Astrocyte (in vitro differentiated cells and primary cell): ENCODE data around the gene SUSD4. TPM values are rescaled to one million over a fixed set of nuclear protein-coding genes. Genes with fewer than 3 reads are reported as not detected.

ENCODE experiments used
- DNase-seq: peaks from one replicate; pipeline ENCODE4 v3.0.0-alpha.2; 2010; ENCODE audit warnings: low read depth
- FAIRE-seq: peaks from 2 replicates; lab custom pipeline; 2011; peaks lifted over from hg19 to GRCh38; lab: Jason Lieb, UNC
- H2AFZ ChIP-seq: 2 replicates; pipeline ENCODE4 v1.6.0; 2012; ENCODE audit warnings: low read depth, low read length, inconsistent platforms
- H3K27ac ChIP-seq: 2 replicates; pipeline ENCODE4 v1.5.1; 2011; ENCODE audit warnings: low read depth, low read length, inconsistent platforms
- H3K27me3 ChIP-seq: 2 replicates; pipeline ENCODE4 v1.6.0; 2011; ENCODE audit warnings: low read length, inconsistent platforms; ENCODE audit not compliant: insufficient read depth
- H3K36me3 ChIP-seq: 2 replicates; pipeline ENCODE4 v1.5.1; 2011; ENCODE audit warnings: low read length, inconsistent platforms; ENCODE audit not compliant: insufficient read depth
- H3K4me1 ChIP-seq: 2 replicates; pipeline ENCODE4 v1.5.1; 2011; ENCODE audit warnings: low read length, inconsistent platforms; ENCODE audit not compliant: insufficient read depth
- H3K4me2 ChIP-seq: 2 replicates; pipeline ENCODE4 v1.6.0; 2012; ENCODE audit warnings: low read length, inconsistent platforms
- H3K4me3 ChIP-seq: 2 replicates; pipeline ENCODE4 v1.5.1; 2011; ENCODE audit warnings: low read depth, mild to moderate bottlenecking, low read length, inconsistent platforms; ENCODE audit not compliant: insufficient read depth
- H3K79me2 ChIP-seq: 2 replicates; pipeline ENCODE4 v1.6.0; 2012; ENCODE audit warnings: mild to moderate bottlenecking, low read length, inconsistent platforms; ENCODE audit not compliant: insufficient read depth
- H3K9ac ChIP-seq: 2 replicates; pipeline ENCODE4 v1.6.0; 2012; ENCODE audit warnings: mild to moderate bottlenecking, low read length, inconsistent platforms
- H3K9me3 ChIP-seq: 2 replicates; pipeline ENCODE4 v1.5.1; 2012; ENCODE audit warnings: low read depth, mild to moderate bottlenecking, low read length, inconsistent platforms; ENCODE audit not compliant: insufficient read depth
- H4K20me1 ChIP-seq: 2 replicates; pipeline ENCODE4 v1.6.0; 2012; ENCODE audit warnings: low read length, inconsistent platforms; ENCODE audit not compliant: insufficient read depth
- H3K27ac Mint-ChIP-seq: one replicate; pipeline ENCODE4 v1.8.0; 2021; ENCODE audit warnings: mild to moderate bottlenecking, mixed read lengths; ENCODE audit not compliant: unreplicated experiment
- H3K27me3 Mint-ChIP-seq: one replicate; pipeline ENCODE4 v1.8.0; 2021; ENCODE audit warnings: low read depth, mixed read lengths; ENCODE audit not compliant: unreplicated experiment
- H3K36me3 Mint-ChIP-seq: one replicate; pipeline ENCODE4 v1.8.0; 2021; ENCODE audit warnings: low read depth, mixed read lengths; ENCODE audit not compliant: unreplicated experiment
- H3K4me1 Mint-ChIP-seq: one replicate; pipeline ENCODE4 v1.8.0; 2021; ENCODE audit warnings: low read depth, mixed read lengths; ENCODE audit not compliant: unreplicated experiment
- H3K4me3 Mint-ChIP-seq: one replicate; pipeline ENCODE4 v1.8.0; 2021; ENCODE audit warnings: mild to moderate bottlenecking, moderate library complexity, mixed read lengths; ENCODE audit not compliant: unreplicated experiment
- H3K9me3 Mint-ChIP-seq: one replicate; pipeline ENCODE4 v1.8.0; 2021; ENCODE audit warnings: mild to moderate bottlenecking, mixed read lengths; ENCODE audit not compliant: unreplicated experiment
- EZH2 ChIP-seq: IDR thresholded peaks from 2 replicates; pipeline ENCODE4 v1.6.1; 2012; ENCODE audit warnings: mild to moderate bottlenecking, low read length, inconsistent platforms; ENCODE audit not compliant: insufficient read depth
- total RNA-seq: library from RNA; stranded (reverse); gene quantifications from 2 replicates; pipeline ENCODE4 v1.2.1, GENCODE V29; 2021
- TF ChIP-seq, protein P1 (sequence below): IDR thresholded peaks from 2 replicates; pipeline ENCODE4 v1.5.1; 2011; ENCODE audit warnings: low read depth, mild to moderate bottlenecking, inconsistent platforms, low read length, moderate library complexity; ENCODE audit not compliant: insufficient read depth

Gene SUSD4
- total RNA-seq, 1 donor from 2014 or later: 9.2 TPM

DNA sequence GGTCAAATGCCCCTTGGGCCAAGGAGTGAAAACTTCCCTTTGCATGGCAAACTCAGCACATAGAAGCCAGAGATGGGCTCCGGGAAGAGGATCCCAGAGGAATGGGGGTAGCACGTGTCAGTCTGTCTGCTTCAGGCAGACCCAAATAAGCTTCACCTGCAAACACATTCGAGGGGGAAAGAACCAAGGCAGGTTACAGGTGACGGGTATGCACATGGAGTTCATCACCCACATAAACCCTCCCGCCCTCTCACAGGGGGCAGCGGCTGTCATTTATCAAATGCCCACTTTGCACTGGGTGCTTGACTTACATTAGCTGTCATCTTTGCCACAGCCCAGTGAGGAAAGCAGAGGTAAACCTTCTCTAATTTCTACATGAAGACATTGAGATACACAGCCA, 147.9 kb downstream of the SUSD4 start:
- FAIRE-seq (no peak), DNase-seq (no peak)
- Mint-ChIP-seq H3K4me1 (peaks cover 15% of the 10 kb centered on the region), H3K27me3 (peaks cover 12% of the 10 kb centered on the region), H3K9me3 (peaks cover 20% of the 10 kb centered on the region), H3K36me3 (peaks cover 27% of the 10 kb centered on the region), H3K4me3 (no peak overlapping the region), H3K27ac (no peak overlapping the region)
- no peak overlapping the region for H3K4me2 ChIP-seq
- H3K4me3 ChIP-seq: no peak overlapping the region
- no peak overlapping the region for H2AFZ ChIP-seq
- no peaks in the 10 kb centered on the region for H4K20me1 ChIP-seq
- TF ChIP-seq, protein P1, sequence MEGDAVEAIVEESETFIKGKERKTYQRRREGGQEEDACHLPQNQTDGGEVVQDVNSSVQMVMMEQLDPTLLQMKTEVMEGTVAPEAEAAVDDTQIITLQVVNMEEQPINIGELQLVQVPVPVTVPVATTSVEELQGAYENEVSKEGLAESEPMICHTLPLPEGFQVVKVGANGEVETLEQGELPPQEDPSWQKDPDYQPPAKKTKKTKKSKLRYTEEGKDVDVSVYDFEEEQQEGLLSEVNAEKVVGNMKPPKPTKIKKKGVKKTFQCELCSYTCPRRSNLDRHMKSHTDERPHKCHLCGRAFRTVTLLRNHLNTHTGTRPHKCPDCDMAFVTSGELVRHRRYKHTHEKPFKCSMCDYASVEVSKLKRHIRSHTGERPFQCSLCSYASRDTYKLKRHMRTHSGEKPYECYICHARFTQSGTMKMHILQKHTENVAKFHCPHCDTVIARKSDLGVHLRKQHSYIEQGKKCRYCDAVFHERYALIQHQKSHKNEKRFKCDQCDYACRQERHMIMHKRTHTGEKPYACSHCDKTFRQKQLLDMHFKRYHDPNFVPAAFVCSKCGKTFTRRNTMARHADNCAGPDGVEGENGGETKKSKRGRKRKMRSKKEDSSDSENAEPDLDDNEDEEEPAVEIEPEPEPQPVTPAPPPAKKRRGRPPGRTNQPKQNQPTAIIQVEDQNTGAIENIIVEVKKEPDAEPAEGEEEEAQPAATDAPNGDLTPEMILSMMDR: no peak
- no peak for TF ChIP-seq EZH2
- no peaks in the 10 kb centered on the region for H3K9me3 ChIP-seq
- no peaks in the 10 kb centered on the region for H3K4me1 ChIP-seq
- no peaks in the 10 kb centered on the region for H3K36me3 ChIP-seq
- H3K27me3 ChIP-seq: no peaks in the 10 kb centered on the region
- no peak overlapping the region for H3K27ac ChIP-seq
- H3K9ac ChIP-seq: no peak overlapping the region
- no peaks in the 10 kb centered on the region for H3K79me2 ChIP-seq

DNA sequence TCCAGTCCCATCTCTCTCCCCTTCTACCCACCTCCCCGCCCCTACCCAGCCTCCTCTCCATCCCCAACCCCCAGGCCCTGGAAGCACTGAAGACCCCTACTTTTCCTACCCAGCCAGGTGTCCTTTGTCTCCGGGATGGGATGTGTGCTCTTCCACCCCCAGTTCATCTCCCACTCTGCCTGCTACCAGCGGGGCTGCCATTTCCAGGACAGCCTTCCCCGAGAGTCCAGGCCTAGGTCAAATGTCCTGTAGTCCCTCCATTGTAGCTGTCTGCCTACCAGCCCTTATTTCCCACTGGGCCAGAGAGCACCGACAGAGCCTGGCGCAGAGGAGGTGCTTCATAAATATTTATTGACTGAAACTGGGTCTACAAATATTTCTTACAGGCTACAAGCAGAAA, 148.9 kb downstream of the SUSD4 start:
- Mint-ChIP-seq H3K27me3 (peaks cover 6% of the 10 kb centered on the region), H3K36me3 (peaks cover 16% of the 10 kb centered on the region), H3K4me3 (no peak overlapping the region), H3K27ac (no peak overlapping the region), H3K9me3 (peaks cover 14% of the 10 kb centered on the region), H3K4me1 (peaks cover 24% of the 10 kb centered on the region)
- no peak overlapping the region for H2AFZ ChIP-seq
- no peak overlapping the region for H3K9ac ChIP-seq
- H3K27me3 ChIP-seq: no peaks in the 10 kb centered on the region
- H3K27ac ChIP-seq: no peak overlapping the region
- no peak overlapping the region for H3K4me3 ChIP-seq
- H3K4me1 ChIP-seq: no peaks in the 10 kb centered on the region
- no peaks in the 10 kb centered on the region for H3K36me3 ChIP-seq
- H3K79me2 ChIP-seq: no peaks in the 10 kb centered on the region
- DNase-seq: no peak
- no peaks in the 10 kb centered on the region for H4K20me1 ChIP-seq
- H3K4me2 ChIP-seq: no peak overlapping the region
- TF ChIP-seq, protein P1: no peak
- no peak for TF ChIP-seq EZH2
- no peak for FAIRE-seq
- no peaks in the 10 kb centered on the region for H3K9me3 ChIP-seq

DNA sequence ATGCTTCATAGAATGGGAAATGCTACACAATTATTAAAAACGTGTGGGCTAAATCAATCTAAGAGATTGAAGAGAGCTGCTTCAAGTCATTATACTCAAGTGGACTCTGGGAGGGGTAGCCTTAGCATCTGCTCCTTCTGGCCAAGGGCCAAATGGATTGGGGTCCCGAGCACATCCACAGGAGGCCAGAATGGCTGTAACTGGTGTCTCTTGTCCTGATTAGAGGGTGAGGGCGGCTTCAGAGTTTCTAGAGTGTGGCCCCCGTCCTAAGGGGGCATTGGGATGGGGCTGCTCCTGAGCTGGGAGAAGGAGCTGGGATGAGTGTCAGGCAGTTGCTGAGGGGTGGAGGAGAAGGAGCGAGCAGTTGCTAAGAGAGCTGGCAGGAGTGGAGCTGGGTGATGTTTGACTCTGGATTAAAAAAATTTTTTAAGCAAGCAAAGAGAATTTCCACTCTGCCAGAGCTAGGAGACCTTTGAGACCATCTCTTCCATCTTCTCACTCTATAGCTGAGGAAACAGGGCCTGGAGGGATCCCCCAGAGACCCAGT, 149.6 kb downstream of the SUSD4 start:
- Histone ChIP-seq H3K4me2 (no peak overlapping the region), H3K27me3 (no peaks in the 10 kb centered on the region), H3K27ac (no peak overlapping the region), H3K79me2 (no peaks in the 10 kb centered on the region), H3K9me3 (no peaks in the 10 kb centered on the region), H3K4me1 (no peaks in the 10 kb centered on the region), H2AFZ (no peak overlapping the region), H3K36me3 (no peaks in the 10 kb centered on the region), H3K4me3 (no peak overlapping the region), H3K9ac (no peak overlapping the region), H4K20me1 (no peaks in the 10 kb centered on the region)
- Mint-ChIP-seq H3K27ac (no peak overlapping the region), H3K4me3 (no peak overlapping the region), H3K4me1 (peaks cover 31% of the 10 kb centered on the region), H3K36me3 (peaks cover 12% of the 10 kb centered on the region), H3K27me3 (peaks cover 6% of the 10 kb centered on the region), H3K9me3 (peaks cover 9% of the 10 kb centered on the region)
- DNase-seq (no peak), FAIRE-seq (no peak)
- no peak for TF ChIP-seq EZH2
- TF ChIP-seq, protein P1: no peak
